ENCODE data around the gene LRRC25.
A peak's percentile ranks its signal among the peaks of the same experiment; 100 is the strongest.

Gene LRRC25

GRCh38 chr19:18440936-18441803 is 43.7 kb upstream of the LRRC25 start:
- Histone ChIP-seq H3K27ac (ENCODE audit: extremely low read depth, low read depth, low read length) (no peak overlapping the region), H3K9me3 (ENCODE audit: control insufficient read depth, insufficient read depth, low read depth, low read length) (no peaks in the 10 kb centered on the region), H3K36me3 (ENCODE audit: control insufficient read depth in 2 of 2, insufficient read depth in 1 of 2, low read length in 2 of 2) (peaks cover 0 to 30% of the 10 kb centered on the region in 2 experiments; a peak in 2 of 3 replicates), H3K4me3 (ENCODE audit: low read depth, low read length) (no peak overlapping the region), H3K4me1 (ENCODE audit: control insufficient read depth, insufficient read depth, low read length) (peaks cover 9% of the 10 kb centered on the region)
- ChIA-PET CTCF (interaction anchor here (0.8 to 3.2 kb wide), 8 partner anchors 7 to 162 kb away, joined by 3 to 25 read pairs (median 4); partner anchors contain the start of gene UBA52), POLR2A (interaction anchor here (1.2 to 1.8 kb wide), 2 partner anchors 116 to 130 kb away, joined by 3 to 4 read pairs; partner anchors contain the start of genes KXD1 and UBA52)
- TF ChIP-seq HIC1 (tag by site-specific recombination; IDR thresholded peaks at IDR 0.05) = 0 out of 2 replicates have a peak, but pooled peaks have one; percentile 24
- peak; percentile 89 for TF ChIP-seq ZNF16 (tag by site-specific recombination; IDR thresholded peaks at IDR 0.05; ENCODE audit: low read depth)
- TF ChIP-seq ZSCAN23 (tag by site-specific recombination; IDR thresholded peaks at IDR 0.05) = no peak
- TF ChIP-seq GLIS2 (tag by site-specific recombination; IDR thresholded peaks at IDR 0.05) = 0 out of 2 replicates have a peak, but pooled peaks have one; percentile 7

GRCh38 chr19:18440415-18440877 is 43.0 kb upstream of the LRRC25 start:
- ChIA-PET CTCF (interaction anchor here (0.8 to 3.2 kb wide), 8 partner anchors 8 to 161 kb away, joined by 3 to 25 read pairs (median 4); partner anchors contain the start of gene UBA52), POLR2A (interaction anchor here (0.5 to 1.8 kb wide), 3 partner anchors 117 to 252 kb away, joined by 3 to 5 read pairs (median 4); partner anchors contain the start of genes KXD1 and UBA52)
- Histone ChIP-seq H3K36me3 (ENCODE audit: control insufficient read depth in 2 of 2, insufficient read depth in 1 of 2, low read length in 2 of 2) (peaks cover 0 to 31% of the 10 kb centered on the region in 2 experiments; a peak in 2 of 3 replicates), H3K27ac (ENCODE audit: extremely low read depth, low read depth, low read length) (no peak overlapping the region), H3K9me3 (ENCODE audit: control insufficient read depth, insufficient read depth, low read depth, low read length) (no peaks in the 10 kb centered on the region), H3K4me3 (ENCODE audit: low read depth, low read length) (no peak overlapping the region), H3K4me1 (ENCODE audit: control insufficient read depth, insufficient read depth, low read length) (peaks cover 9% of the 10 kb centered on the region)
- TF ChIP-seq HOXC10 (CRISPR knock-in tag; IDR thresholded peaks at IDR 0.05) (no peak), ZNF558 (tag by site-specific recombination; IDR thresholded peaks at IDR 0.05) (no peak), ZNF138 (tag by site-specific recombination; IDR thresholded peaks at IDR 0.05; ENCODE audit: borderline replicate concordance) (no peak), SCRT2 (tag by site-specific recombination; IDR thresholded peaks at IDR 0.05) (peak; percentile 83), ZNF768 (tag by site-specific recombination; IDR thresholded peaks at IDR 0.05) (no peak), OVOL3 (tag by site-specific recombination; IDR thresholded peaks at IDR 0.05) (no peak), GLIS1 (tag by site-specific recombination; IDR thresholded peaks at IDR 0.05) (peak; percentile 2; the same call in 1 of the 2 replicates), ZNF112 (tag by site-specific recombination; IDR thresholded peaks at IDR 0.05) (no peak), TSHZ1 (tag by site-specific recombination; IDR thresholded peaks at IDR 0.05; ENCODE audit: borderline replicate concordance) (no peak), ZBTB17 (tag by site-specific recombination; IDR thresholded peaks at IDR 0.05) (no peak), OSR2 (tag by site-specific recombination; IDR thresholded peaks at IDR 0.05) (no peak), ZNF10 (tag by site-specific recombination; IDR thresholded peaks at IDR 0.05) (0 out of 2 replicates have a peak, but pooled peaks have one; percentile 32), ZSCAN30 (tag by site-specific recombination; IDR thresholded peaks at IDR 0.05) (no peak), ZBTB8A (tag by site-specific recombination; IDR thresholded peaks at IDR 0.05) (no peak), ZNF654 (tag by site-specific recombination; IDR thresholded peaks at IDR 0.05; ENCODE audit: low read depth) (peak; percentile 55), PRDM4 (tag by site-specific recombination; IDR thresholded peaks at IDR 0.05) (no peak), ZNF449 (tag by site-specific recombination; IDR thresholded peaks at IDR 0.05) (no peak), KLF10 (tag by site-specific recombination; IDR thresholded peaks at IDR 0.05) (no peak), SCRT1 (tag by site-specific recombination; IDR thresholded peaks at IDR 0.05; ENCODE audit: borderline replicate concordance) (peak; percentile 60; the same call in 1 of the 2 replicates), ZNF114 (tag by site-specific recombination; IDR thresholded peaks at IDR 0.05) (no peak)

All from HEK293 (cell line).